GM21381 (cell line): ENCODE results near the gene TEX14.
A peak's percentile ranks its signal among the peaks of the same experiment; 100 is the strongest.

Experiments used
- ATAC-seq: cut with Tn5 transposase; IDR thresholded peaks from one replicate; pipeline ENCODE4 v1.9.1; 2021; ENCODE audit warnings: mild to moderate bottlenecking, moderate library complexity; ENCODE audit not compliant: unreplicated experiment

The TEX14 gene

GRCh38 chr17:58528443-58528842, 163.4 kb downstream of the TEX14 start:
- ATAC-seq, result no peak

GRCh38 chr17:58527949-58528348, 163.9 kb downstream of the TEX14 start:
- ATAC-seq, result no peak

- no peak for ATAC-seq
Observed at GRCh38 chr17:58527306-58527705, 164.5 kb downstream of the TEX14 start.

GRCh38 chr17:58525239-58525638, 166.6 kb downstream of the TEX14 start:
- no peak for ATAC-seq

DNA sequence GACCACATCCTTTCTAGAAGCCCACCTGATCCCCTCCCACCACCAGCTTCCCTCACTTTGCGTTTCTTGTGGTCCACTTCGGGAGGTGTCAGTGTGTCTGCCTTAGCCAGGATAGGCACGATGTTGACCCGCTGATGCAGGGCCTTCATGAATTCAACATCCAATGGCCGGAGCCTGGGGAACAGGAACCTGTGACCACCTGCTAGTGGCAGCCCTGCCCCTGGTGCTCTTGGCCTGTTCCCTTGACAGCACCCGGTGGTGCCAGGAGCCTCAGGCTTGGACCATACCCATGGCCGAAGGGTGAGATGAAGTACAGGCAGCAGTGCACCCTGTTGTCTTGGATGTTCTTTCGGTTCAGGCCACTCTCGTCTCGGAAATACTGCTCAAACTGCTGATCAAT, 170.2 kb downstream of the TEX14 start:
- no peak for ATAC-seq

DNA sequence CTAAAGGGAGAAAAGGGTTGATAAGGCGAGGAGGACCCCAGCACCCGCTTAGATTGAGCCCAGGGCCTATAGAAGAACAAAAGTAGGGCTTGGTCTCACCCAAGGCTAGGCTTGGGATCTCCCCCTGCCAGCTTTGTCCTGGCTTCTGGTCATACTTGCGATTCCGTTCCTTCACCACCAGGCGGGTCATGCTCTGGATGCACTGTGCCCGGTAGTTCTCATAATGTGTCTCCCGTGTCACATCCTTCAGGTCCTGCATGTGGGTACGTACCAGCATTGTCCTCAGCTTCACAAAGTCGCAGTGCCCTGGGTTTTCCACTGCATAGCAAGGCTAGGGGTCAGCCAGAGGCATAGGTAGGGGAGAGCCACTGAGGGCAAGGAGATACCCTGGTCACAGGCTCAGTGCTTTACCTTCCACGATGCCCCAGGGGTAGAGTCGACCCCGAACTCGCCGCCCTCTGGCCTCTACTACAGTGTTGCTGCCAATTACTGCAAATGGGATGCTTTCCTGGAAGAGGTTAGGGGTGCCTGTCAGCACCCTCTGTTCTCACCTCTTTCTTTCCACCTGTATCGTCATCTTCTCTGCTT, 170.9 kb downstream of the TEX14 start:
- no peak for ATAC-seq

DNA sequence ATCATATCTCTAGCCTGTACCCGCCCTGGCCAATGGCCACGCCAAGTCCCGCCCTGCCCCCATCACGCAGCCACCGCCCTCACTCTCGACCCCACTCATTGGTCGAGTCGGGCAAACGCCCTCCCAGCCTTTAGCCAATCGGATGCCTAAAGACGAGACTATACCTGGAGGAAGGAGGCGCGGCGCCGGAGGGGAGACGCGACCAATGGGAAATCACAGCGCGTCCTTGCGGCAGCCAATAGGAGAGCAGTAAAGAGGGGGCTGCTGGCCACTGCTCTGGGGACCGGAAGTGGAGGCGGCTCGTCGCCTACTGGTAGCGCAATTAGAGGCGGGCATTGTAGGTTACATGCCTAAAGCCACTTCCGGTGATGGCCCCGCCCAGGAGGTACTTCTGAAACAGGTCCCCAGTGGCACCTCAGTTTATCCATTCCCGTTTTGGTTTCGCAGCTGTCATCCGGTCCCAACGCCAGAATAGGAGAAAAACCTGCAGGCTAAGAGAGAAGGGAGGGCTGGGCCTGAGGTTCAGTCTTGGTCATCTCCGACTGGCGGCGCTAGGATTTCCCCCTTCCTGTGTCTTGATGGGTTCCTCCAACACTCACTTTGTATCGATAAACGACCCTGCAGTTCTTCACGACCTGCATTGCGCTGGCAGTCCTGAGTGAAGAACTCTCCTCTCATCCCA, 173.8 kb downstream of the TEX14 start:
- peak; percentile 75 for ATAC-seq

- no peak for ATAC-seq
Observed at GRCh38 chr17:58517378-58517927, 174.4 kb downstream of the TEX14 start.

DNA sequence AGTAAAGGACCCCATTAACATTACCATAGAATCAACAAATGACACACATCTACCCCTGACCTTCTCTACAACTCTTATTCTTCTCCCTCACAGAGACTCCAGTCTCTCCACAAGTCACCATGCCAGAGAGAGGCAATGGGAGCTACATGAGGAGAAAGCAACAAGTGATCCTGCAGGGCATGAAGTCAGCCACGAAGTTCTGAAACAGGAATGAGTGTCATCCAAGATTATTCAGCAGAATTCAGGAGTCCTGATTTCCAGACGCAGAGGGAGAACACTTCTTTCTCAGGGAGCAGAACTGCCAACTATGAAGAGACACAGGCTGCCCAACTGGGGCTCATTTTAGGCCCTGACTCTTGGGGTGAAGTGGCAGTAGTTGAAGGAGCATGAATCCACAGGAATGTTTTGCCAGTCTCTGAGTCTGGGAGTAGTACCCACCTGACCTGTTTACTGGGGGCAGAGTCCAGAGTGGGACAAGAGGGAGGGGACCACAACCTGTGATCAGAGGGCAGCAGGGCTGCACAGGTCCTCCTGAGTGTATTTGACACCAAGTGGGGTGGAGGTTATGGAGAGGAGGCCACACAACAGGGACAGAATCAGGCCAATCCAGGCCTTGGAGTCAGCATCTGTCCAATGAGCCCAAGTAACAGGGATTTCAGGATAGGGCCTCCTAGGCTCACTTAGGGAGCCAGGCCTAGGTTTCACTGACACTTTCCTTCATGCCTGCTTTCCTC, 175.0 kb downstream of the TEX14 start:
- ATAC-seq, result no peak

DNA sequence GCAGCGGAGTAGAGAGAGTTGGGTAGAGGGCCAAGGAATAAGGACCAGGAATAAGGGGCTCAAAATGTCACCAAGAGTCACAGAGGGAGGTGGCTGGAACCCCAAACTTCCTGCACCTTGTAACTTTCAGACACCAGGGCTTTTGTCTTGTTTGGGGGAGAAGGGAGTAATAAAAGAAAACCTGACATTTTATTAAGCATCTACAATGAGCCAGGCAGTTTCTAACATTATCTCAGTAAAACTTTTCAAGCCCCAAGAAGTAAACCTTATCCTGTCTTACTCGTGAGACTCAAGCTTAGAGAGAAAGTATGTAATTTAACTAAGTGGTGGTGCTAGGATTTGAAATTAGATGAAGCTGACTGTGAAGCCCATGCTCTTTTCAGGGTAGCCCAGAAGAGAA, 176.6 kb downstream of the TEX14 start:
- ATAC-seq, result no peak

DNA sequence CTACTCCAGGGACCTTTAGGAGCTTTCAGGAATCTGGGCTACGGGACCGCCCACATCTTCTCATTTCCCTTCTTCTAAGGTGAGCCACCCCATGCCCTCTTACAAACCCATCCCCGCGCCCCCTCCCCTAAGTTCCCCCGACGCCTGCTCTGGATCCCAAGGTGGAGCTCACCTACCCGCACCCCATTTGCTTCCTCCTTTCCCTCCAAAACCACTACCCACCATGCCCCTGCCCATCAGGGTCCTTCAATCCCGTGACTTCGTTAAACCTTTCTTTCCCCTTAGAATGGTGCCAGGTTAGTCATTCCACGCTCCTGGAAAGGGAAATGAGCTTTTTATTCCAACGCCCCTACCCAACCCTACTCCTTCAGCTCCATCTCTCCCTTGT, 177.1 kb downstream of the TEX14 start:
- no peak for ATAC-seq

- ATAC-seq, result peak; percentile 17
Observed at GRCh38 chr17:58513965-58514769, 177.7 kb downstream of the TEX14 start, which contains the start of gene MTMR4. Gene MTMR4 (minus strand): TSS chr17:58514638. CDS start chr17:58514407, 231 bp downstream.

GRCh38 chr17:58513267-58513964, 178.4 kb downstream of the TEX14 start:
- ATAC-seq, result no peak

- ATAC-seq, result no peak
Observed at GRCh38 chr17:58510075-58510474, 181.8 kb downstream of the TEX14 start.

DNA sequence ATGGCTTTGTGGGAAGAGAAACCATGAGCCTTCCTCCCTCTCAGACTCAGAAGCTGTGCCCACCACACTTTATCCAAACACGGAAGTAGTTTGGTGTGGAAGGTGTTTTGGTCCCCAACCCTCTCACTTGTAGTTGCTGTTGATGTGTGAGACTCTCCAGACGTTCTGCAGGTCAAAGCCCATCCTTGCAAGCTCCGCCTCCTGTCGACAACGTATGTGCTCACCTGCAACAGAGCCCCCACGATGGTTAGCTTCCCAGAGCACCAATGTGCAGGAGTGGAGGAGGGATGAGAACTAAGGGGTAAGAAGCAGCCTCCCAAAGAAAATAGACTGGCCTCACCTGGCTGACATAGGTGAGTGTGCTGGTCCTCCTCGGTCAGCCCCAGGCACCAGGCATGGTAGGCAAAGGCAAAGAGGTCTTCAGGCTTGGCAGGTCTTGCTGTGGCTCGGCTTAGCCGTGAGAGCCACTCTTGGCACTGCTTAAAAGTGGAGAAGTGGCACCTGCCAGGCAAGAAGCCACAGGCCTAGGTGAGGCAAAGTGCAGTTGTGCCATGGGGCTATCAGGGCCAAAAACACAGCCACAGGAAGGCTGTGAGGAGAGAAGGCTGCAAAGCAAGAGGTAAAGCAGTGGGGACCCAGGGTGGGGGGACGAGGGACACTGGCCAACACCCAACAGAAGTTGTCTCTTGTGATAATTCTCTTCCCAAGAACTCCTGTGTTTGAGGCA, 183.3 kb downstream of the TEX14 start:
- no peak for ATAC-seq

DNA sequence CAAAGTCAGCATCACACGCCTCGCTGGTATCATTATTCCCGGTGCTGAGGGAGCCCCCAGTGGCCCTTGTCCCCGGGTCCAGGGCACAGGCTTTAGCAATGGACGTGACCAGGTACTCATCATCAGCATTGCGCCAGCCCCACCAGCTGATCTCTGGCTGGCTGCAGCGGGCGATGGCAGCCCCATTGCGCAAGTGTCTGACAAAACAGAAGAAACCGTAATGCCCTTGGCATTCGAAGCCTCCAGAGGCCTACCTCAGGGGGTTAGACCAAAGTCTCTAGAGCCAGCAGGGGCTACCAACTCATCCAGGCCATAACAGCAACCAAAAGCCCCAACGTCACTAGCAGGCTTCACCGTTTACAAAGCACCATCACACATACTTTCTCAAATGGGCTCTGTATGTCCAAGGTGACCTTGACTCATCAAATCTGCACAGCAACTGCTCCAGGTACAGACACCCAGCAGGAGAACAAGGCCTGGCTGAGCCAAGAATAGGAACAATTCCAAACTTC, 184.7 kb downstream of the TEX14 start:
- ATAC-seq, result no peak
